ENCODE data around the gene VAMP2.

The VAMP2 gene

DNA sequence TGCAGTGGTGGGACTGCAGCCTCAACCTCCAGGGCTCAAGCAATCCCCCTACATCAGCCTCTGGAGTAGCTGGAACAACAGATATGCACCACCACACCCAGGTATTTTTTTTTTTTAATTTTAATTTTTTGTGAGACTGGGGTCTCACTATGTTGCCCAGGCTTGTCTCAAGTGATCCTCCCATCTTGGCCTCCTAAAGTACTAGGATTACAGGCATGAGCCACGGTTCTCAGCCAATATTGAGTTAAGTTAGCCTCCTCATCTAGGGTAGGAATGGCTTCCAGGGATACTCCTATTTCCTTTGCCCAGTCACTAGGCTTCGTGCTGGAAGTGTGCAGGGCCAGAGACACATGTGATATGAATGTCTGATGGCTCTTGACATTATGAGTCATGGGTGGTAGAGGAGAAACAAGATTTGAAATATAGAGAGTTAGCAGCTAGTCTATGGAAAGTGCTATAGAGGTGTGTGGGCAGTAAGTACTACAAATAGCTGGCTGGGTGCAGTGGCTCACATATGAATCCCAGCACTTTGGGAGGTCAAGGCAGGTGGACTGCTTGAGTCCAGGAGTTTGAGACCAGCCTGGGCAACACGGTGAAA lies 30.8 kb downstream of the VAMP2 start:
- Histone ChIP-seq H3K9ac (ENCODE audit: low read length) (no peak overlapping the region), H3K79me2 (ENCODE audit: insufficient read depth, low read length) (no peaks in the 10 kb centered on the region), H3F3A (ENCODE audit: insufficient read depth, low read length) (peaks cover 2% of the 10 kb centered on the region), H3K4me2 (ENCODE audit: low read length) (no peak overlapping the region), H3K4me3 (ENCODE audit: low read depth, low read length, poor library complexity, severe bottlenecking) (no peak overlapping the region), H3K27ac (ENCODE audit: low read depth, low read length, poor library complexity, severe bottlenecking) (no peak overlapping the region), H3K4me1 (ENCODE audit: insufficient read depth, low read length, severe bottlenecking) (peaks cover 4% of the 10 kb centered on the region), H3K9me3 (ENCODE audit: low read length) (no peaks in the 10 kb centered on the region), H3K9me2 (ENCODE audit: low read depth, low read length) (no peaks in the 10 kb centered on the region), H4K20me1 (ENCODE audit: insufficient read depth, low read length) (no peaks in the 10 kb centered on the region), H2AFZ (ENCODE audit: low read length) (no peak overlapping the region), H3K36me3 (ENCODE audit: insufficient read depth, low read length) (no peaks in the 10 kb centered on the region), H3K27me3 (ENCODE audit: insufficient read depth, low read length) (no peaks in the 10 kb centered on the region)
- TF ChIP-seq CTCF (IDR thresholded peaks at IDR 0.05; ENCODE audit: low read length), result no peak
- no peak for TF ChIP-seq EZH2 (IDR thresholded peaks at IDR 0.05; ENCODE audit: borderline replicate concordance, low read length)

DNA sequence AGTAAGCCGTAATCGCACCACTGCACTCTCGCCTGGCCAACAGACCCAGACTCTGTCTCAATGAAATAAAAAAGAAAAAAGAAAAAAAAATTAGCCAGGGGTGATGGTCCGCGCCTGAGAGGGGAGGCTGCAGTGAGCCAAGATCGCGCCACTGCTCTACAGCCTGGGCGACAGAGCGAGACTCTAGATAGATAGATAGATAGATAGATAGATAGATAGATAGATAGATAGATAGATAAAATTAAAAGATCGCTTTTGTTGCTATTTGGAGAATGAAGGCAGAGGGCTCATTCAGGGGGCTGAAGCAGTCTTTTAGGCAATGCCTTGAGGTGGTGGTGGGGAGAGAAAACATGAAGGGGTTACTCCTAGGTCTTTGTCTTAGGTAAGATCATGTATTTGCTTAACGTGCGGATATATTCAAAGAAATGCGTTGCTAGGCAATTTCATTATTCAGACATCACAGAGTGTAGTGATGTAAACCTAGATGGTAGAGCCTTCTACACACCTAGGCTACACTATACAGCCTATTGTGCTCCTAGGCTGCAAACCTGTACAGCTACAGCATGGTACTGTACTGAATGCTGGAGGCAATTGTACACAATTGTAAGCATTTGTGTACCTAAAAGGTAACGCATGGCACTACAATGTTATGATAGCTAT lies 34.5 kb downstream of the VAMP2 start:
- Histone ChIP-seq H2AFZ (ENCODE audit: low read length) (no peak overlapping the region), H3K9me2 (ENCODE audit: low read depth, low read length) (no peaks in the 10 kb centered on the region), H3K4me1 (ENCODE audit: insufficient read depth, low read length, severe bottlenecking) (peaks cover 30% of the 10 kb centered on the region), H3K9ac (ENCODE audit: low read length) (no peak overlapping the region), H3F3A (ENCODE audit: insufficient read depth, low read length) (peaks cover 5% of the 10 kb centered on the region), H3K4me2 (ENCODE audit: low read length) (no peak overlapping the region), H3K27ac (ENCODE audit: low read depth, low read length, poor library complexity, severe bottlenecking) (no peak overlapping the region), H3K36me3 (ENCODE audit: insufficient read depth, low read length) (no peaks in the 10 kb centered on the region), H4K20me1 (ENCODE audit: insufficient read depth, low read length) (no peaks in the 10 kb centered on the region), H3K9me3 (ENCODE audit: low read length) (no peaks in the 10 kb centered on the region), H3K79me2 (ENCODE audit: insufficient read depth, low read length) (no peaks in the 10 kb centered on the region), H3K4me3 (ENCODE audit: low read depth, low read length, poor library complexity, severe bottlenecking) (no peak overlapping the region), H3K27me3 (ENCODE audit: insufficient read depth, low read length) (peaks cover 6% of the 10 kb centered on the region; the same call in 1 of the 2 replicates)
- TF ChIP-seq EZH2 (IDR thresholded peaks at IDR 0.05; ENCODE audit: borderline replicate concordance, low read length), result no peak
- TF ChIP-seq CTCF (IDR thresholded peaks at IDR 0.05; ENCODE audit: low read length), result no peak

- Histone ChIP-seq H3K9me3 (ENCODE audit: low read length) (no peaks in the 10 kb centered on the region), H3K9me2 (ENCODE audit: low read depth, low read length) (no peaks in the 10 kb centered on the region), H3K4me1 (ENCODE audit: insufficient read depth, low read length, severe bottlenecking) (peaks cover 43% of the 10 kb centered on the region), H3K79me2 (ENCODE audit: insufficient read depth, low read length) (no peaks in the 10 kb centered on the region), H3K36me3 (ENCODE audit: insufficient read depth, low read length) (no peaks in the 10 kb centered on the region), H3K4me2 (ENCODE audit: low read length) (peak overlapping the region; percentile 88), H2AFZ (ENCODE audit: low read length) (no peak overlapping the region), H3F3A (ENCODE audit: insufficient read depth, low read length) (peaks cover 5% of the 10 kb centered on the region), H3K9ac (ENCODE audit: low read length) (peak overlapping the region; percentile 69), H4K20me1 (ENCODE audit: insufficient read depth, low read length) (no peaks in the 10 kb centered on the region), H3K27ac (ENCODE audit: low read depth, low read length, poor library complexity, severe bottlenecking) (peak overlapping the region; percentile 53), H3K4me3 (ENCODE audit: low read depth, low read length, poor library complexity, severe bottlenecking) (peak overlapping the region; percentile 98), H3K27me3 (ENCODE audit: insufficient read depth, low read length) (peaks cover 6% of the 10 kb centered on the region)
- TF ChIP-seq CTCF (IDR thresholded peaks at IDR 0.05; ENCODE audit: low read length) (no peak), EZH2 (IDR thresholded peaks at IDR 0.05; ENCODE audit: borderline replicate concordance, low read length) (no peak)
Observed at GRCh38 chr17:8126491-8127066, 36.2 kb downstream of the VAMP2 start.
